HG03066 (cell line): ENCODE data around the gene SIX4.

Experiments
- ATAC-seq: cut with Tn5 transposase; IDR thresholded peaks from one replicate; pipeline ENCODE4 v1.9.1; 2021; ENCODE audit warnings: low read depth; ENCODE audit not compliant: unreplicated experiment

The SIX4 gene

DNA sequence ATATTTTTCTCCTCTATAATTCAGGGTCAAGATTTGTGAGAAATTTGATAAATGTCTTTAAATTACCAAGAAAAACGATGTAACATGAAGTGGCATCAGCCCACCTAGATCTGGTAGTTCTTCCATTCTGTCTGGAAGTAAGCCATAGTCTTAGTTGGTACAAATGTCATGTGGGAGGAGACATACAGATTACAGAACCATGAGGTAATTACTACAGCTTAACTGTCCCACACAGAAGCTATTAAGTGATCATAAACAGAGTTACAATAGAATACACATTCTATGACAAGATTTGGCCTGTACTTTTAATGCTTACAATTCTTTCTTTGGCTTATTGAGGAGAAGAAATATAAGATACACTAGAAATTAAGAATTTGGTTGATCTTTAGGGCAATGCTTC, 61.2 kb downstream of the SIX4 start:
- ATAC-seq = no peak

DNA sequence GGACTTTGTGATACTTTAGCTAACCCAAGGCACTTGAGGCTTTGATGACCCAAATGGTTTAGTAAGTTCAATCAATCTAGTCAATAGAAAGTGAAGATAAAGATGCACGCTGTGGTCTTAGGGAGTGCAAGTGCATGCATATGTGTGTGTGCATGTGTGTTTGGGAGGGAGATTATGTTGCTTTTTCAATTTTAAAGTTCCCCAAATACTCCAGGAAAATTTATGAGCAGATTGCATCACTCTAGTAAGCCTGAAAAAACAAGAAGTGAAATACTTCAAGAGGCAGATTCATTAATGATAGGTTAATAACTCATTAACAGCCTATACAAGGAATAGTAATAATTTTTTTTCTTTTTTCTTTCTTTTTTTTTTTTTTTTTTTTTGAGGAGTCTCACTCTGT, 62.4 kb downstream of the SIX4 start:
- ATAC-seq = no peak
